Heart right ventricle (tissue), 16 donors: ENCODE measurements around the gene SNRNP70. TPM values are rescaled to one million over a fixed set of nuclear protein-coding genes. Genes with fewer than 3 reads are reported as not detected.
A peak's percentile ranks its signal among the peaks of the same experiment; 100 is the strongest.

Source experiments
- ATAC-seq, 8 donors: fragments of 200-7000 bp; cut with Tn5 transposase; one replicate each; pipeline ENCODE4 v1.9.1; 2020; ENCODE audit warnings: mild to moderate bottlenecking in 8 of 8, moderate library complexity in 8 of 8, moderate number of reproducible peaks in 1 of 8
- DNase-seq, 2 donors: peaks; one replicate each; pipeline ENCODE4 v3.0.0-alpha.2; 2020
- H3K27ac ChIP-seq, 10 donors: fragments of 200-600 bp; sonication (generic) in 2 of 10; one replicate each; pipeline versions ENCODE4 v1.5.0 to v1.8.0; 2020 to 2022; ENCODE audit warnings: mild to moderate bottlenecking in 3 of 10
- H3K27me3 ChIP-seq, 7 donors: fragments of 200-600 bp; one replicate each; pipeline ENCODE4 v1.8.0; 2021 to 2022; ENCODE audit warnings: mild to moderate bottlenecking in 2 of 7
- H3K36me3 ChIP-seq, 9 donors: fragments of 200-600 bp; sonication (generic) in 1 of 9; one replicate each; pipeline versions ENCODE4 v1.5.0 to v1.8.0; 2020 to 2022; ENCODE audit warnings: mild to moderate bottlenecking in 2 of 9
- H3K4me1 ChIP-seq, 9 donors: fragments of 200-600 bp; sonication (generic) in 1 of 9; one replicate each; pipeline versions ENCODE4 v1.5.0 to v1.8.0; 2020 to 2022; ENCODE audit warnings: mild to moderate bottlenecking in 4 of 9
- H3K4me3 ChIP-seq, 10 donors: fragments of 200-600 bp; sonication (generic) in 2 of 10; one replicate each; pipeline versions ENCODE4 v1.5.0 to v1.8.0; 2020 to 2022; ENCODE audit warnings: mild to moderate bottlenecking in 7 of 10, moderate library complexity in 2 of 10
- H3K9me3 ChIP-seq, 11 donors: fragments of 200-600 bp in 10 of 11; sonication (generic) in 2 of 11; one replicate each; pipeline versions ENCODE4 v1.5.0 to v1.8.0; 2013 to 2022; ENCODE audit warnings: mild to moderate bottlenecking in 2 of 11, control low read depth in 1 of 11, moderate library complexity in 1 of 11
- CTCF ChIP-seq, 9 donors: fragments of 200-600 bp; sonication (generic) in 2 of 9; IDR thresholded peaks; one replicate each; pipeline versions ENCODE4 v1.5.0 to v1.8.0; 2021 to 2022; ENCODE audit warnings: antibody characterized with exemption in 9 of 9, mild to moderate bottlenecking in 5 of 9, moderate library complexity in 1 of 9
- WGBS, 2 donors: extraction: QIAGEN DNeasy Blood & Tissue Kit; methylation state at CpG; one replicate each; pipeline ENCODE4 v1.1.7; 2013; ENCODE audit warnings: inconsistent platforms in 1 of 2; 5-methylcytosine and 5-hydroxymethylcytosine counted together
- intact Hi-C, 10 donors: fragments of 100-400 bp; cut with DNase I; formaldehyde crosslinking; loops; one replicate each; pipeline versions ENCODE4 v1.11.1 to v1.14.2; 2022
- polyA plus RNA-seq, 2 donors: library from polyadenylated mRNA; stranded (reverse); fragments of 200-250 nt; gene quantifications; one replicate each; pipeline ENCODE4 v1.2.3, GENCODE V29; 2013
- total RNA-seq, 10 donors: library from RNA; stranded (reverse); fragmentation: NEBNext Ultra II Directional in 3 of 10; extraction: Animal tissue kit (Norgen Biotek cat#: 25700) in 3 of 10; gene quantifications; one replicate each; pipeline versions ENCODE4 v1.2.1 to v1.2.4, GENCODE V29; 2021 to 2023
- donor health status: Arrhythmogenic right ventricular cardiomyopathy.
- donor health status: ischemic (EF 13 %, LVEDD 7.1; RV severe dilation, severe dysfunction).
- donor health status: healthy with polysubstance abuse.
- donor health status: DM: no; HTN: yes; CAD: no.
- donor health status: DM: no; HTN: no; CAD: no.
- donor health status: ischemic (EF 25% LVEDD 6.9; RV normal size, moderate dysfunction).
- donor health status: ischemic (EF 25% LVEDD 5.7; RV mildly dilated, moderate dysfunction).
- donor health status: healthy.
- donor health status: DM: yes; HTN: yes; CAD: no.
- donor health status: Ischemic cardiomyopathy.
- donor health status: ischemic (EF 35%, LVEDD 5.7; RV mildly dilated, moderate dysfunction).
- donor health status: nonischemic (EF 11% LVEDD 7.7; RV severe dilation, severe dysfunction).
- donor health status: DM: yes; HTN: yes; CAD: no.
- donor health status: PGD.
- donor health status: ischemic (EF 29% LVEDD 5.4; RV normal size, mild dysfunction).
- donor health status: nonischemic (EF 23%, LVEDD 6.1; RV moderate dilation, normal function).

The SNRNP70 gene
- total and polyA plus RNA-seq, 12 donors = 75.2 to 330 (median 94.8) TPM

DNA sequence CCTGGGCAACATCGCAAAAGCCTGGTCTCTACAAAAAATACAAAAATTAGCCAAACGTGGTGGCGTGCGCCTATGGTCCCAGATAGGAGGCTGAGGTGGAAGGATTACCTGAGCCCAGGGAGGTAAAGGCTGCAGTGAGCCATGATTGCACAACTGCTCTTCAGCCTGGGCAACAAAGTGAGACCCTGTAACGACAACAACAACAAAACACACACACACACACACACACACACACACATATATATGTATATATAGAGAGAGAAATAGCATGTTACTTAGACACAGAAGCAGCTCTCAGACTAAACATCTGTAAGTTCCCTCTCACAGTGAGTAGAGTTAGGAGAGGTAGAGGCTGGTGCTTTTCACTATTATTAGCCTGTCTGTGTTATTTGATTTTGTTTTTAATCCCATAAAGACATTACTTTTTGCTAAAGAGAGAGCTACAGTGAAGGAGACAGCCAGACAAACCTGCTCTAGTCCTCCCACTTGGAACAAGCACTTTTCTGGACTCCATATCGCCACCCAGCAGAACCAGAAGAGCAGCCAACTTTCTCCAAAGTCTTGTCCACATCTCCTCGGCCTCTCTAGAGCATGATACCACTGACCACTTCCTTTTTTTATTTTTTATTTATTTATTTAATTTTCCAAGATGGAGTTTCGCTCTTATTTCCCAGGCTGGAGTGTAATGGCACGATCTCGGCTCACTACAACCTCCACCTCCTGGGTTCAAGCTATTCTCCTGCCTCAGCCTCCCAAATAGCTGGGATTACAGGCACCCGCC, 26.2 kb downstream of the SNRNP70 start:
- Histone ChIP-seq H3K27ac (peak overlapping the region in 1 of 10 donors; percentile 19), H3K27me3 (no peaks in the 10 kb centered on the region), H3K9me3 (no peaks in the 10 kb centered on the region), H3K4me1 (peaks cover 5 to 42% (median 25%) of the 10 kb centered on the region in 9 donors), H3K36me3 (peaks cover 0 to 34% (median 25%) of the 10 kb centered on the region in 9 donors), H3K4me3 (no peak overlapping the region)
- WGBS, 2 donors = 80 to 88% methylated on average over 11 of the region's 11 CpGs
- intact Hi-C loops = loop anchor here in 2 of 10 donors (5.0 kb wide), 1 partner anchor 36 kb away; no protein-coding TSS in a partner anchor
- no peak for TF ChIP-seq CTCF (IDR thresholded peaks at IDR 0.05)
- ATAC-seq (no peak), DNase-seq (no peak)

GRCh38 chr19:49113762-49114629, 28.7 kb downstream of the SNRNP70 start, which contains the start of gene LIN7B:
Gene LIN7B (plus strand): TSS chr19:49114370. CDS start chr19:49114405, 35 bp downstream.
- intact Hi-C loops = loop anchor here in 2 of 10 donors (5.0 kb wide), 1 partner anchor 33 kb away; no protein-coding TSS in a partner anchor
- H3K4me1 ChIP-seq = peaks cover 13 to 60% (median 38%) of the 10 kb centered on the region in 9 donors
- WGBS, 2 donors = 1% methylated on average over 45 to 66 of the region's 66 CpGs

DNA sequence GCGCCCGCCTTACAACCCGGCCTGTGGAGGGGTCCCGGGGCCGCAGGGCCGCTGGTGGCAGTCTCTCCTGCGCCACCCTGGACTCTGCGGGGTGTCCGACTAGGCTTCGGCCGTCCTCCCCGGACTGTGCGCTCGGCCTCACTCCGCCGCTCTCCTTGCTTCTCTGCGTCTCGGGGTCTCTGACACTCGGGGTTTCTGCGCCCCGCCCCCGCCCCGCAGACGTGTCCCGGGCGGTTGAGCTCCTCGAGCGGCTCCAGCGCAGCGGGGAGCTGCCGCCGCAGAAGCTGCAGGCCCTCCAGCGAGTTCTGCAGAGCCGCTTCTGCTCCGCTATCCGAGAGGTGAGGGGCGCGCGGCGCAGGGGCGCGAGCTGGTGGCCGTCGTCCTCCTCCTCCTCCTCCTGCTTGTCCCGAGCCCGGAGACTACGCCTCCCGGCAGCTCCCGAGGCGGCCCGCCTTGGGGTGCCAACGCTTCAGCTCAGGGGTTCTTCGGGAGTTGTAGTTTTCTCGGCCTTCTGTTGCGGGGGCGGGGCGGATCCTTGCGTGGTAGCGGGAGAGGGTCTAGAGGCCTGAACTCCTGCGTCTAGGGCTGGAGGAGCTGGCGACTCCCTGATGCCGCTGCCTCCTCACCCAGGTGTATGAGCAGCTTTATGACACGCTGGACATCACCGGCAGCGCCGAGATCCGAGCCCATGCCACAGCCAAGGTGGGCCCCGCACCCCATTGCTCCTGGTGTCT, 29.5 kb downstream of the SNRNP70 start:
- WGBS, 2 donors = 9 to 10% methylated on average over 60 to 68 of the region's 68 CpGs
- peak; percentile 16 to 32 (median 24) for ATAC-seq
- H3K27ac ChIP-seq = peak overlapping the region; percentile 64 to 94 (median 90)
- H3K9me3 ChIP-seq = no peaks in the 10 kb centered on the region
- H3K4me3 ChIP-seq = peak overlapping the region; percentile 67 to 98 (median 87)
- peaks cover 0 to 6% (median 0%) of the 10 kb centered on the region in 7 donors for H3K27me3 ChIP-seq
- peaks cover 16 to 63% (median 44%) of the 10 kb centered on the region in 9 donors for H3K4me1 ChIP-seq
- no peaks in the 10 kb centered on the region for H3K36me3 ChIP-seq
- peak; percentile 71 to 76 for DNase-seq
- intact Hi-C loops = loop anchor here in 5 of 10 donors (5.0 kb wide), 3 partner anchors 33 to 43 kb away; partner anchors contain the start of genes HRC (in 2 of the 5) and TRPM4 (in 2 of the 5)
- TF ChIP-seq CTCF (IDR thresholded peaks at IDR 0.05) = no peak

More at GRCh38 chr19:49113762-49114629, 28.7 kb downstream of the SNRNP70 start, which contains the start of gene LIN7B:
- ATAC-seq (peak; percentile 38 to 70 (median 60)), DNase-seq (peak; percentile 65 to 77)
- Histone ChIP-seq H3K4me3 (peak within 1 kb of the TSS; percentile 67 to 98 (median 87)), H3K36me3 (peaks cover 0 to 8% (median 2%) of the 10 kb centered on the region in 9 donors), H3K27ac (peak within 1 kb of the TSS; percentile 64 to 94 (median 90)), H3K9me3 (no peaks in the 10 kb centered on the region), H3K27me3 (no peaks in the 10 kb centered on the region)
- peak; percentile 35 to 81 (median 56) for TF ChIP-seq CTCF (IDR thresholded peaks at IDR 0.05)
